CD8-positive, alpha-beta memory T cell (primary cell): ENCODE results near the gene AFF4. TPM values are rescaled to one million over a fixed set of nuclear protein-coding genes. Genes with fewer than 3 reads are reported as not detected.

Source experiments
- CTCF ChIA-PET: fragments of 350-600 bp; sonication (Branson Sonifier 250); formaldehyde crosslinking; loops from one replicate; lab custom pipeline; 2021; ENCODE audit warnings: antibody characterized with exemption; lab: Charles Lee
- POLR2A ChIA-PET: fragments of 350-600 bp; sonication (Branson Sonifier 250); formaldehyde crosslinking; loops from one replicate; lab custom pipeline; 2021; ENCODE audit warnings: antibody characterized with exemption; lab: Charles Lee
- DNase-seq, 5 donors: peaks; one replicate each; pipeline versions ENCODE4 v3.0.0 to v3.0.0-alpha.2; 2020 to 2022; ENCODE audit warnings: mixed read lengths in 1 of 5
- H3K27ac ChIP-seq: one replicate; pipeline ENCODE4 v1.7.0; 2013; ENCODE audit warnings: low read depth, mild to moderate bottlenecking, low read length, moderate library complexity
- H3K27me3 ChIP-seq: 2 replicates; pipeline ENCODE4 v1.7.0; 2013; ENCODE audit warnings: low read length, mild to moderate bottlenecking; ENCODE audit not compliant: insufficient read depth, poor library complexity, severe bottlenecking
- H3K36me3 ChIP-seq: 2 replicates; pipeline ENCODE4 v1.7.0; 2013; ENCODE audit warnings: mild to moderate bottlenecking, low read length, moderate library complexity; ENCODE audit not compliant: insufficient read depth
- H3K4me1 ChIP-seq: 2 replicates; pipeline ENCODE4 v1.7.0; 2013; ENCODE audit warnings: mild to moderate bottlenecking, low read length, moderate library complexity; ENCODE audit not compliant: insufficient read depth
- H3K4me3 ChIP-seq: 2 replicates; pipeline ENCODE4 v1.7.0; 2013; ENCODE audit warnings: mild to moderate bottlenecking, low read length
- H3K9me3 ChIP-seq: 2 replicates; pipeline ENCODE4 v1.7.0; 2013; ENCODE audit warnings: mild to moderate bottlenecking, low read length
- H3K27ac Mint-ChIP-seq, 8 donors: one replicate each; pipeline ENCODE4 v1.8.0; 2020 to 2021; ENCODE audit warnings: mixed read lengths in 8 of 8, mild to moderate bottlenecking in 6 of 8, inconsistent platforms in 3 of 8, moderate library complexity in 3 of 8
- H3K27me3 Mint-ChIP-seq, 2 donors: one replicate each; pipeline ENCODE4 v1.8.0; 2020 to 2021; ENCODE audit warnings: mixed read lengths in 2 of 2, mild to moderate bottlenecking in 1 of 2, moderate library complexity in 1 of 2
- H3K36me3 Mint-ChIP-seq, 3 donors: one replicate each; pipeline ENCODE4 v1.8.0; 2020 to 2021; ENCODE audit warnings: mixed read lengths in 3 of 3, inconsistent platforms in 1 of 3, mild to moderate bottlenecking in 1 of 3
- H3K4me1 Mint-ChIP-seq, 3 donors: one replicate each; pipeline ENCODE4 v1.8.0; 2020 to 2021; ENCODE audit warnings: mixed read lengths in 3 of 3, inconsistent platforms in 1 of 3, mild to moderate bottlenecking in 1 of 3
- H3K4me3 Mint-ChIP-seq, 7 donors: one replicate each; pipeline ENCODE4 v1.8.0; 2020 to 2021; ENCODE audit warnings: mixed read lengths in 7 of 7, mild to moderate bottlenecking in 6 of 7, moderate library complexity in 4 of 7, inconsistent platforms in 2 of 7
- H3K9me3 Mint-ChIP-seq, 5 donors: one replicate each; pipeline ENCODE4 v1.8.0; 2020 to 2022; ENCODE audit warnings: mixed read lengths in 5 of 5, mild to moderate bottlenecking in 3 of 5, moderate library complexity in 2 of 5, inconsistent platforms in 1 of 5
- polyA plus RNA-seq: library from polyadenylated mRNA; unstranded; fragments of 300-500 nt; fragmentation: Illumina TruSeq; gene quantifications from one replicate; pipeline ENCODE4 v1.2.3, GENCODE V29; 2021
- total RNA-seq, 2 experiments: library from RNA; stranded (reverse); gene quantifications; one replicate each; pipeline ENCODE4 v1.2.3, GENCODE V29; 2021

AFF4 gene
- total and polyA plus RNA-seq, 3 experiments from 2014 or later = 17.5 to 28.8 (median 26.3) TPM

DNA sequence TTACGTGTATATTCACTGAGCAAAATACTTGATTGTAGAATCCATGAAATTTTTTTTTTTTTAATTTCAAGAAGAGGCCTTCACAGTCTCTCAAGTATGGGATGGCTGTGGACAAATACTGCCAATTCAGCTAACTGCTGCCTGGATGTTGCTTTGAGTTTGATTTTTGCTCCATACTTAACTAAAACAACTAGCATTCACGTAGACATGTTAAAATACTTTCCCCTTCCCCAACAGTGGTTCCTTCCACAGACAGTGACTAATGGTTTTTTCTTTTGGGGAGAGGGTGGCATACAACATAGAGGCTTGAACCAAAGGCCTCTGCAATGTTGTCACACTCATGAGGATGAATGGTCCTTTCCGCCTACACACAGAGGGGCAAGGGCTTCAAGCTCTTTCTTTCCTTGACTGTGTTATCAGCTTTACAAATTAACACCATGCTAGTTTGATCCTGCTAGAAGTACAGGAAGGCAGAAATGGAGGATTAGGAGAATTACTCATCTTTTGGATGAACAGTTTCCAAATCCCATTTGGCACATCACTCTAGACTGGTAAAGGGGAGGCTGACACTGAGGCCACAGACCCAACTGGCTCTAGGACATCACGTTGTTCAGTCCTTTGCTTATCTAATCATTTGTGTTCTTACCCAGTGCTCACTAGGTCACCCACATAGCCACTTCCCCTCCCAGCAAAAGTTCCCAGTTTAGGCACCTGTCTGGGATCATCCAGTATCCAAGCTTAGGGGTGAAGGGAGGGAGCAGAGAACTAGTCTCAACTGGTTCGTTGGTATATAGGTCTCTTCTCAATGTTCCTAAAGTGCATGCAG, 91.8 kb downstream of the AFF4 start:
- Histone ChIP-seq H3K27me3 (no peaks in the 10 kb centered on the region), H3K4me1 (peaks cover 9% of the 10 kb centered on the region), H3K9me3 (no peaks in the 10 kb centered on the region), H3K36me3 (no peaks in the 10 kb centered on the region), H3K4me3 (no peak overlapping the region), H3K27ac (no peak overlapping the region)
- ChIA-PET POLR2A (interaction anchor here (0.6 kb wide), 1 partner anchor 1090 kb away, joined by 7 read pairs; no protein-coding TSS in a partner anchor), CTCF (interaction anchor here (1.5 kb wide), 1 partner anchor 51 kb away, joined by 4 read pairs; no protein-coding TSS in a partner anchor)
- Mint-ChIP-seq H3K27me3 (no peaks in the 10 kb centered on the region), H3K4me3 (no peak overlapping the region), H3K36me3 (peaks cover 0 to 65% (median 3%) of the 10 kb centered on the region in 3 donors), H3K27ac (peak overlapping the region in 2 of 8 donors; percentile 55 to 79), H3K4me1 (peaks cover 14 to 22% (median 21%) of the 10 kb centered on the region in 3 donors), H3K9me3 (no peaks in the 10 kb centered on the region)
- no peak for DNase-seq

DNA sequence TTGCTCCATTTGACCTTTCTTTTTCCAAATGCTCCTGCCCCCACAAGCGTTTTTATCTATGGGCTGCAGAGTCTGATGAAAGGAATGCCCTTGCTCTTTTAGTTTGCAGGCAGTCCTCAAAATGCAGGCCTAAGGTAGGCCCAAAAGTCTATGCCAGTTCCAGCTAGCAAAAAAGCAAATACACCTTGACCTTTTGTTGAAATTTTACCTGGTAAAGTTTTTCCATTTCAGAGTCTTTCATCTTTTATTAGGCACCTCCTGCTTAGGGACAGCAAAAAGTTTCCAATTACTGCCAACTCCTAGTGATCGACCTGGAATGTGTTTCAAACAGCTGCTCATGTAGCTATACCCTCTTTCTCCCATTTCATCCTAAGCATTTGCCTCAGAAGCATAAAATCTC, 92.6 kb downstream of the AFF4 start:
- Histone ChIP-seq H3K4me1 (peaks cover 11% of the 10 kb centered on the region), H3K36me3 (no peaks in the 10 kb centered on the region), H3K9me3 (no peaks in the 10 kb centered on the region), H3K27me3 (no peaks in the 10 kb centered on the region), H3K27ac (no peak overlapping the region), H3K4me3 (no peak overlapping the region)
- Mint-ChIP-seq H3K27ac (peak overlapping the region in 4 of 8 donors; percentile 48 to 76 (median 62)), H3K27me3 (peaks cover 0 to 2% of the 10 kb centered on the region in 2 donors), H3K36me3 (peaks cover 0 to 65% (median 3%) of the 10 kb centered on the region in 3 donors), H3K4me3 (no peak overlapping the region), H3K9me3 (no peaks in the 10 kb centered on the region), H3K4me1 (peaks cover 21 to 30% (median 29%) of the 10 kb centered on the region in 3 donors)
- ChIA-PET POLR2A (interaction anchor here (0.8 kb wide), 1 partner anchor 94 kb away, joined by 3 read pairs; no protein-coding TSS in a partner anchor), CTCF (no interaction called here)
- DNase-seq = no peak

DNA sequence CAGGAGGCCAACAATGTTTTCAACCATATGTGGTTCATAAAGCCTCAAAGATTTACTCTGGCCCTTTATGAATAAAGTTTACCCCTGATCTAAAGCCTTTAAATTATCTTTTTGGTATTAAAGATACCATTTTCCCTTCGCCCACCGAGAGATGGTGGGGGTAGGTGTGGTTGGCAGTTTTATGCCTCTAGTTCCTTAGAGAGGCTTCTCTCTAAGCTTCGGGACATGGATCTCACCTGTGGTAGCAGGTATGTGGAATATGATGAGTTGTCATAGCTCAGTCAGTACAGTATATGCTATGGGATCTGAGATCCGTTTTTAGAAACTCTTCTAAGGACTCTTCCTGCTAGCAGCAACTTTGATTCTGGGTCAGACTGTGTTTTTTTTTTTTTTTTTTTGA, 94.7 kb downstream of the AFF4 start:
- DNase-seq = no peak
- ChIA-PET CTCF (interaction anchor here (0.9 kb wide), 1 partner anchor 11 kb away, joined by 3 read pairs; no protein-coding TSS in a partner anchor), POLR2A (interaction anchor here (0.6 kb wide), 1 partner anchor 179 kb away, joined by 3 read pairs; no protein-coding TSS in a partner anchor)
- Histone ChIP-seq H3K36me3 (no peaks in the 10 kb centered on the region), H3K27ac (no peak overlapping the region), H3K27me3 (no peaks in the 10 kb centered on the region), H3K9me3 (no peaks in the 10 kb centered on the region), H3K4me1 (peaks cover 17% of the 10 kb centered on the region), H3K4me3 (no peak overlapping the region)
- peak overlapping the region; percentile 50 to 100 (median 88) for H3K27ac Mint-ChIP-seq
- H3K4me1 Mint-ChIP-seq = peaks cover 26 to 37% (median 35%) of the 10 kb centered on the region in 3 donors
- H3K9me3 Mint-ChIP-seq = no peaks in the 10 kb centered on the region
- H3K27me3 Mint-ChIP-seq = peaks cover 0 to 2% of the 10 kb centered on the region in 2 donors
- H3K36me3 Mint-ChIP-seq = peaks cover 0 to 52% (median 3%) of the 10 kb centered on the region in 3 donors
- H3K4me3 Mint-ChIP-seq = peak overlapping the region in 5 of 7 donors; percentile 32 to 99 (median 98)

DNA sequence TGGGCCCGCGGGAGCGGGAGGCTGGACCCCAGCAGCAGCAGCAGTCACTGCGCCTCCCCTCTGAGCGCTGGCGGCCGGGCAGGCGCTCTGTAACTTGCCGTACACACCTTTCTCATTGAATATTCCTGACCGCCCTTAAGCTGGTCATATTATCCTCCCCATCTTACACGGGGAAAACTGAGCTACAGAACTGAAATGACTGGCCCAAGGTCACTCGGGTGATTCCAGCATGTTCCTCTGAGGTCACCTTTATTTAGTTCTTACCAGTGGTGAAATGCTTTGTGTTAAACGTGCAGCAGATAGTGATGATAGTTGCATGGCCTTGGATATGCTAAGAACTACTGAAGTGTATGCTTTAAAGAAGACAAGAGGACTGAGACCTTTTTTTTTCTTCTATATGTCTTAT, 96.4 kb downstream of the AFF4 start:
- Histone ChIP-seq H3K4me3 (peak overlapping the region; percentile 88), H3K9me3 (no peaks in the 10 kb centered on the region), H3K4me1 (peaks cover 17% of the 10 kb centered on the region), H3K27ac (peak overlapping the region; percentile 96), H3K36me3 (no peaks in the 10 kb centered on the region), H3K27me3 (no peaks in the 10 kb centered on the region)
- no peaks in the 10 kb centered on the region for H3K9me3 Mint-ChIP-seq
- CTCF ChIA-PET = interaction anchor here (1.3 to 1.5 kb wide), 2 partner anchors 45 to 480 kb away, joined by 3 to 4 read pairs; no protein-coding TSS in a partner anchor
- H3K4me1 Mint-ChIP-seq = peaks cover 23 to 37% (median 35%) of the 10 kb centered on the region in 3 donors
- no peak for DNase-seq
- peak overlapping the region; percentile 92 to 100 (median 100) for H3K27ac Mint-ChIP-seq
- peaks cover 0 to 43% (median 3%) of the 10 kb centered on the region in 3 donors for H3K36me3 Mint-ChIP-seq
- peaks cover 0 to 2% of the 10 kb centered on the region in 2 donors for H3K27me3 Mint-ChIP-seq
- H3K4me3 Mint-ChIP-seq = peak overlapping the region; percentile 90 to 100 (median 99)
- POLR2A ChIA-PET = interaction anchor here (0.5 to 2.4 kb wide), 4 partner anchors 15 to 185 kb away, joined by 3 to 9 read pairs (median 5); partner anchors contain the start of gene HSPA4

DNA sequence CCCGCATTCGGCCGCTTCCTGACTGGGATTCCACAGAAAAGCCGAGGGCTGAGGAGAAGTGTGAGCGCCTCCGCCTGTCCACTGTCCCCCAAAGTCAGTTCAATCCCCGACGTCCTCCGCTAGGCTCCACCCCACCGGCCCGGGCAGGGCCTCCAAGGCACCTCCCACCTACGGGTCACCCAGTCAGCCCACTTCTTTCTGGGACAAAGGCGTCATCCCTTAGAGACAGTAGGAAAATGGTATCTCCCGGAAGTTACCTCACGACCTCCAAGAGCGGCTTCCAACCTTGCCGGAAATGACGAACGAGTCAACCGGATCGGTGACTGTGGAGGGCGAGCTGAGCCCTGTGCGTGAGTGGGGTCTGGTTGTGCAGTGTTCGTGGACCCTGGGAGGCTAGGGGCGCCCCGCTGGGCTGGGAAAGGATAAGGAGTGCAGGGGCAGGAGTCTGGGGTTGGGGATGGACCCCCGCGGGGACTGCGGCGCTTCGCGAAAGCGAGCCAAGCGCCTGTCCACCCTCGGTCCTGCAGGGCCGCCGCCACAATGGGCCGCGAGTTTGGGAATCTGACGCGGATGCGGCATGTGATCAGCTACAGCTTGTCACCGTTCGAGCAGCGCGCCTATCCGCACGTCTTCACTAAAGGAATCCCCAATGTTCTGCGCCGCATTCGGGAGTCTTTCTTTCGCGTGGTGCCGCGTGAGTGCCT, 96.9 kb downstream of the AFF4 start, which contains the start of the genes GDF9 and UQCRQ:
Gene GDF9 (minus strand): TSS at position 128 of the 704 bp plus-strand sequence. CDS start 1,936 bp downstream, outside the sequence.
Gene UQCRQ (plus strand): TSS at position 301 of the 704 bp plus-strand sequence. CDS start 240 bp downstream, at position 541.
- H3K27ac ChIP-seq = peak within 1 kb of the TSS; percentile 96
- Mint-ChIP-seq H3K27ac (peak within 1 kb of the TSS; percentile 92 to 100 (median 100)), H3K36me3 (peaks cover 0 to 41% (median 3%) of the 10 kb centered on the region in 3 donors), H3K4me3 (peak within 1 kb of the TSS; percentile 90 to 100 (median 99)), H3K9me3 (no peaks in the 10 kb centered on the region), H3K27me3 (peaks cover 0 to 2% of the 10 kb centered on the region in 2 donors), H3K4me1 (peaks cover 23 to 37% (median 35%) of the 10 kb centered on the region in 3 donors)
- no peaks in the 10 kb centered on the region for H3K36me3 ChIP-seq
- H3K9me3 ChIP-seq = no peaks in the 10 kb centered on the region
- peak; percentile 87 to 97 (median 93) for DNase-seq
- ChIA-PET POLR2A (interaction anchor here (0.5 to 2.4 kb wide), 4 partner anchors 98 to 185 kb away, joined by 3 to 9 read pairs (median 4); partner anchors contain the start of genes HSPA4 and KIF3A), CTCF (interaction anchor here (0.7 to 1.5 kb wide), 6 partner anchors 16 to 480 kb away, joined by 3 to 4 read pairs (median 3); partner anchors contain the start of gene CCNI2)
- H3K27me3 ChIP-seq = no peaks in the 10 kb centered on the region
- peaks cover 17% of the 10 kb centered on the region for H3K4me1 ChIP-seq
- H3K4me3 ChIP-seq = peak within 1 kb of the TSS; percentile 88

DNA sequence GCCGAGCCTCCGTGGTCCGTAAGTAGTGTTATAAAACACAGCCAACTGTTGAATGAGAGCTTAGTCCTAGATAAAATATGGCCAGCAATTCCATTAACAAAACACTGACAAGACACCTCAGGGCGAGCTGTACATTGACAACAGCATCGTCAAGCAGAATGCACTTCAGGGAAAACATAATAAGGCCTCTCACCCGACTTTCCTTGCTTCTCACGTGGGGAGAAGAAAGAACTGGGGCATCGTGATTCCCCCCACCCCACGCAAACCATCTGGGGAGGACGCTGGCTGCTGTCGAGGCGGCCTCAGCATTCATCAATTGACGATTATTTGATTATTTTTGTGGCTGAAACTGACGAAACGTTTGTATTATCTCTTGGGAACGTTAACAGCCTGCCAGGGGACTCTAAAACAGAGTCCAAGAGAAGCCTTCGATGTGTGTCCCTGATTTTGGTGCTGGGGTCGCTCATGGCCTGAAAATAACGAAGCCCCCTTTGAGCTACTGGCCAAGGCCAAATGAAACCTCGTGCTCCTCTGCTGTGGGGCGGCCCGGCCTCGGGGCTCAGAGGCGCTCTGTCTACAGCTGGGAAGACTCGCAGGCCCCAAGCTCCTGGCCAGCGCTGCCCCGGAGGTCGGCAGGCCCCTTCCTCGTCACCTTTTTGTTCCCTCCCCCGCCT, 97.6 kb downstream of the AFF4 start:
- H3K27me3 ChIP-seq = no peaks in the 10 kb centered on the region
- POLR2A ChIA-PET = interaction anchor here (0.6 to 2.4 kb wide), 3 partner anchors 98 to 186 kb away, joined by 3 to 9 read pairs (median 4); partner anchors contain the start of genes HSPA4 and KIF3A

More for the DNA sequence above, 97.6 kb downstream of the AFF4 start:
- Mint-ChIP-seq H3K4me1 (peaks cover 23 to 37% (median 35%) of the 10 kb centered on the region in 3 donors), H3K36me3 (peaks cover 0 to 37% (median 3%) of the 10 kb centered on the region in 3 donors), H3K27me3 (peaks cover 0 to 2% of the 10 kb centered on the region in 2 donors), H3K27ac (peak overlapping the region; percentile 92 to 100 (median 100)), H3K4me3 (peak overlapping the region; percentile 90 to 100 (median 99)), H3K9me3 (no peaks in the 10 kb centered on the region)
- Histone ChIP-seq H3K36me3 (no peaks in the 10 kb centered on the region), H3K4me1 (peaks cover 17% of the 10 kb centered on the region), H3K4me3 (peak overlapping the region; percentile 88), H3K9me3 (no peaks in the 10 kb centered on the region), H3K27ac (peak overlapping the region; percentile 96)
- CTCF ChIA-PET = interaction anchor here (0.7 to 1.6 kb wide), 8 partner anchors 17 to 479 kb away, joined by 3 to 4 read pairs (median 3); partner anchors contain the start of gene CCNI2
- no peak for DNase-seq
